AG04450 (cell line): ENCODE measurements around the gene TJAP1. TPM values are rescaled to one million over a fixed set of nuclear protein-coding genes. Genes with fewer than 3 reads are reported as not detected.
"Not testable (repeated sequence)": the region's sequence is repeated elsewhere in the genome, so short reads cannot be mapped to it uniquely, and the experiment has no call there.

Experiments used
- CTCF ChIA-PET: fragments of 300-600, 350-600 bp; formaldehyde crosslinking; extraction: SDS; loops from one replicate; lab custom pipeline; 2022; ENCODE audit warnings: antibody characterized with exemption, inconsistent platforms; lab: Charles Lee
- POLR2A ChIA-PET: fragments of 350-600 bp; formaldehyde crosslinking; extraction: SDS; loops from one replicate; lab custom pipeline; 2021; ENCODE audit warnings: antibody characterized with exemption, inconsistent platforms; lab: Yijun Ruan, JAX
- DNase-seq: peaks from one replicate; pipeline ENCODE4 v3.0.0-alpha.2; 2011; ENCODE audit warnings: low read depth, low spot score
- H3K27ac ChIP-seq: one replicate; pipeline ENCODE4 v1.5.1; 2012; ENCODE audit warnings: low read depth, low read length, control low read depth
- H3K27me3 ChIP-seq: one replicate; pipeline ENCODE4 v1.6.0; 2012; ENCODE audit warnings: low read length; ENCODE audit not compliant: control insufficient read depth, insufficient read depth
- H3K4me3 ChIP-seq: 2 replicates; pipeline ENCODE4 v1.5.1; 2011; ENCODE audit warnings: mild to moderate bottlenecking, low read depth, low read length, control low read depth
- H3K9me3 ChIP-seq: 2 replicates; pipeline ENCODE4 v1.5.1; 2012; ENCODE audit warnings: low read length; ENCODE audit not compliant: control insufficient read depth, insufficient read depth
- polyA plus RNA-seq: library from polyadenylated mRNA; depleted of rRNA; stranded (reverse); fragments of >200 nt; gene quantifications from 2 replicates; pipeline ENCODE4 v1.2.3, GENCODE V29; 2011
- TF ChIP-seq, protein P1 (sequence below): IDR thresholded peaks from 2 replicates; pipeline ENCODE4 v1.5.1; 2011; ENCODE audit warnings: low read depth, low read length, control low read depth, inconsistent platforms

Gene TJAP1
- polyA plus RNA-seq, 1 experiment: 20.4 TPM

DNA sequence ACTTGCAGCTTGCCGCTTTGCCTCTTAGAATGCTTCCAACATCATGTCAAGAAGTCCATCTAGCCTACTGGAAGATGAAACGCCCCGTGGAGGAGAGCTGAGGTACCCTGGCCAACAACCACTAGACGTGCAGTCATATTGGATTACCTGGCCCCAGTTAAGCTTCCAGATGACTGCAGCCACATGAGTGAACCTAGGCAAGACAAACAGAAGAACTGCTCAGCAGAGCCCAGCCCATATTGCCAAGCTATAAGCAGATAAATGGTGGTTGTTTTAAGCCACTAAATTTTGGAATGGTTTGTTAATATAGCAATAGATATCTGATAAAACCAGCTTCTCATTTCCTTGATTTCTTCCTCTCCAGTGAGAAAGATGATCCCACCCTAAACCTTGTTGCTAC lies 17.3 kb upstream of the TJAP1 start:
- TF ChIP-seq, protein P1, sequence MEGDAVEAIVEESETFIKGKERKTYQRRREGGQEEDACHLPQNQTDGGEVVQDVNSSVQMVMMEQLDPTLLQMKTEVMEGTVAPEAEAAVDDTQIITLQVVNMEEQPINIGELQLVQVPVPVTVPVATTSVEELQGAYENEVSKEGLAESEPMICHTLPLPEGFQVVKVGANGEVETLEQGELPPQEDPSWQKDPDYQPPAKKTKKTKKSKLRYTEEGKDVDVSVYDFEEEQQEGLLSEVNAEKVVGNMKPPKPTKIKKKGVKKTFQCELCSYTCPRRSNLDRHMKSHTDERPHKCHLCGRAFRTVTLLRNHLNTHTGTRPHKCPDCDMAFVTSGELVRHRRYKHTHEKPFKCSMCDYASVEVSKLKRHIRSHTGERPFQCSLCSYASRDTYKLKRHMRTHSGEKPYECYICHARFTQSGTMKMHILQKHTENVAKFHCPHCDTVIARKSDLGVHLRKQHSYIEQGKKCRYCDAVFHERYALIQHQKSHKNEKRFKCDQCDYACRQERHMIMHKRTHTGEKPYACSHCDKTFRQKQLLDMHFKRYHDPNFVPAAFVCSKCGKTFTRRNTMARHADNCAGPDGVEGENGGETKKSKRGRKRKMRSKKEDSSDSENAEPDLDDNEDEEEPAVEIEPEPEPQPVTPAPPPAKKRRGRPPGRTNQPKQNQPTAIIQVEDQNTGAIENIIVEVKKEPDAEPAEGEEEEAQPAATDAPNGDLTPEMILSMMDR: no peak
- Histone ChIP-seq H3K9me3 (no peaks in the 10 kb centered on the region), H3K27ac (no peak overlapping the region), H3K4me3 (no peak overlapping the region), H3K27me3 (peaks cover 10% of the 10 kb centered on the region)
- POLR2A ChIA-PET: interaction anchor here (0.6 to 1.2 kb wide), 3 partner anchors 17 to 786 kb away, joined by 3 to 4 read pairs (median 3); partner anchors contain the start of gene TJAP1
- DNase-seq: no peak
- CTCF ChIA-PET: interaction anchor here (1.6 kb wide), 1 partner anchor 47 kb away, joined by 5 read pairs; no protein-coding TSS in a partner anchor

- ChIA-PET CTCF (interaction anchor here (1.5 kb wide), 1 partner anchor 34 kb away, joined by 3 read pairs; no protein-coding TSS in a partner anchor), POLR2A (no interaction called here)
Observed at GRCh38 chr6:43461936-43462335, 15.4 kb upstream of the TJAP1 start.

GRCh38 chr6:43464337-43464736 lies 13.0 kb upstream of the TJAP1 start:
- H3K4me3 ChIP-seq: no peak overlapping the region
- TF ChIP-seq, protein P1: no peak
- peaks cover 9% of the 10 kb centered on the region for H3K27me3 ChIP-seq
- ChIA-PET POLR2A (interaction anchor here (0.6 kb wide), 1 partner anchor 58 kb away, joined by 3 read pairs; no protein-coding TSS in a partner anchor), CTCF (interaction anchor here (0.7 kb wide), 1 partner anchor 34 kb away, joined by 3 read pairs; no protein-coding TSS in a partner anchor)
- H3K27ac ChIP-seq: no peak overlapping the region
- H3K9me3 ChIP-seq: no peaks in the 10 kb centered on the region
- no peak for DNase-seq

More at GRCh38 chr6:43461936-43462335, 15.4 kb upstream of the TJAP1 start:
- Histone ChIP-seq H3K9me3 (no peaks in the 10 kb centered on the region), H3K27ac (no peak overlapping the region), H3K4me3 (no peak overlapping the region), H3K27me3 (peaks cover 9% of the 10 kb centered on the region)
- TF ChIP-seq, protein P1: no peak
- DNase-seq: no peak

GRCh38 chr6:43465948-43466347 lies 11.4 kb upstream of the TJAP1 start:
- ChIA-PET POLR2A (interaction anchor here (0.5 to 1.0 kb wide), 2 partner anchors 41 to 152 kb away, joined by 3 read pairs; no protein-coding TSS in a partner anchor), CTCF (interaction anchor here (1.3 kb wide), 1 partner anchor 30 kb away, joined by 3 read pairs; no protein-coding TSS in a partner anchor)
- no peak overlapping the region for H3K4me3 ChIP-seq
- H3K27me3 ChIP-seq: peaks cover 9% of the 10 kb centered on the region
- TF ChIP-seq, protein P1: no peak
- H3K27ac ChIP-seq: no peak overlapping the region
- no peaks in the 10 kb centered on the region for H3K9me3 ChIP-seq
- no peak for DNase-seq

DNA sequence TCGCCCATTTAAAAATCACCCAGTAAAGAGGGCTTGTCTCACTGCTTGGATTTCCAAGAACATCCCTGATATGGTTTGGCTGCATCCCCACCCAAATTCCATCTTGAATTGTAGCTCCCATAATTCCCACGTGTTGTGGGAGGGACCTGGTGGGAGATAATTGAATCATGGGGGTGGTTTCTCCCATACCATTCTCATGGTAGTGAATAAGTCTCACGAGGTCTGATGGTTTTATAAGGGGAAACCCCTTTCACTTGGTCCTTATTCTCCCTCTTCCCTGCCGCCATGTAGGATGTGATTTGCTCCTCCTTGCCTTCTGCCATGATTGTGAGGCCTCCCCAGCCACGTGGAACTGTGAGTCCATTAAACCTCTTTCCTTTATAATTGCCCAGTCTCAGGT lies 10.1 kb upstream of the TJAP1 start:
- H3K27ac ChIP-seq, H3K4me3 ChIP-seq, DNase-seq, H3K9me3 ChIP-seq, CTCF ChIA-PET, POLR2A ChIA-PET, H3K27me3 ChIP-seq: not testable (repeated sequence)
